OCI-LY7 (cell line): Measurements from ENCODE around the gene NSD1. TPM values are rescaled to one million over a fixed set of nuclear protein-coding genes. Genes with fewer than 3 reads are reported as not detected.

Experiments used
- BruUV-seq: library from RNA; stranded (reverse); fragments of 400-500 nt; replicated peaks from 2 replicates; lab custom pipeline; 2021; lab: Mats Ljungman, UMichigan
- CTCF ChIA-PET: fragments of 300-600 bp; sonication (Branson Sonifier 250); formaldehyde crosslinking; loops from one replicate; lab custom pipeline; 2022; ENCODE audit warnings: antibody characterized with exemption; ENCODE audit not compliant: unreplicated experiment; lab: Charles Lee
- POLR2A ChIA-PET: fragments of 300-600 bp; sonication (Branson Sonifier 250); formaldehyde crosslinking; loops from one replicate; lab custom pipeline; 2022; ENCODE audit warnings: antibody characterized with exemption; lab: Charles Lee
- DNase-seq: peaks from one replicate; pipeline ENCODE4 v3.0.0-alpha.2; 2015; ENCODE audit warnings: low spot score
- H2AFZ ChIP-seq: fragments of 200-600 bp; sonication (generic), shearing (Covaris generic); 2 replicates; pipeline ENCODE4 v1.6.1; 2014; ENCODE audit warnings: mild to moderate bottlenecking, antibody characterized with exemption, low read length, moderate library complexity
- H3K27ac ChIP-seq: fragments of 200-600 bp; sonication (generic); 2 replicates; pipeline ENCODE4 v1.5.1; 2014; ENCODE audit warnings: mixed run types, low read depth, mild to moderate bottlenecking, moderate library complexity, low read length, inconsistent platforms; ENCODE audit not compliant: poor library complexity, severe bottlenecking
- H3K36me3 ChIP-seq: fragments of 200-600 bp; sonication (generic); 2 replicates; pipeline ENCODE4 v1.6.1; 2014; ENCODE audit warnings: mild to moderate bottlenecking, antibody characterized with exemption, low read length, moderate library complexity, mixed read lengths; ENCODE audit not compliant: insufficient read depth
- H3K4me1 ChIP-seq: fragments of 200-600 bp; sonication (generic); 2 replicates; pipeline ENCODE4 v1.5.1; 2014; ENCODE audit warnings: mild to moderate bottlenecking, low read length; ENCODE audit not compliant: insufficient read depth, poor library complexity, severe bottlenecking
- H3K4me2 ChIP-seq: fragments of 200-600 bp; sonication (generic); 2 replicates; pipeline ENCODE4 v1.6.1; 2014; ENCODE audit warnings: mild to moderate bottlenecking, low read length
- H3K4me3 ChIP-seq: fragments of 200-600 bp; sonication (generic); 2 replicates; pipeline ENCODE4 v1.5.1; 2014; ENCODE audit warnings: mild to moderate bottlenecking, low read depth, low read length; ENCODE audit not compliant: poor library complexity, severe bottlenecking
- H3K79me2 ChIP-seq: fragments of 200-600 bp; sonication (generic); 2 replicates; pipeline ENCODE4 v1.6.1; 2016; ENCODE audit warnings: low read depth, mild to moderate bottlenecking, low read length, moderate library complexity, mixed read lengths; ENCODE audit not compliant: insufficient read depth
- H3K9me2 ChIP-seq: fragments of 200-600 bp; sonication (generic); 2 replicates; pipeline ENCODE4 v1.6.1; 2016; ENCODE audit warnings: mild to moderate bottlenecking, low read length, mixed read lengths; ENCODE audit not compliant: insufficient read depth
- H3K9me3 ChIP-seq: fragments of 200-600 bp; sonication (generic); 2 replicates; pipeline ENCODE4 v1.6.1; 2014; ENCODE audit warnings: mild to moderate bottlenecking, mixed run types, low read length, mixed read lengths
- H4K20me1 ChIP-seq: fragments of 200-600 bp; sonication (generic); 2 replicates; pipeline ENCODE4 v1.6.1; 2014; ENCODE audit warnings: mild to moderate bottlenecking, antibody characterized with exemption, low read length, moderate library complexity, mixed read lengths; ENCODE audit not compliant: insufficient read depth
- EZH2phosphoT487 ChIP-seq: fragments of 200-600 bp; sonication (generic); IDR thresholded peaks from 2 replicates; pipeline ENCODE4 v1.6.1; 2018; ENCODE audit warnings: low read depth, borderline replicate concordance, mild to moderate bottlenecking, mixed run types, antibody characterized with exemption, low read length, moderate library complexity, mixed read lengths
- intact Hi-C: fragments of 100-400 bp; cut with micrococcal nuclease; formaldehyde crosslinking; loops from one replicate; pipeline ENCODE4 v1.10.0; 2022; ENCODE audit not compliant: unreplicated experiment
- total RNA-seq, 2 experiments: library from RNA; depleted of rRNA in 1 of 2; stranded (reverse); fragments of >200 nt in 1 of 2; shearing (Covaris generic) in 1 of 2; gene quantifications; 2 replicates each; pipeline ENCODE4 v1.2.3, GENCODE V29; 2014 to 2022
- TF ChIP-seq, protein P1 (sequence below): fragments of 200-600 bp; sonication (generic); conservative IDR thresholded peaks from 2 replicates; pipeline ENCODE4 v1.5.1; 2014; ENCODE audit warnings: mild to moderate bottlenecking, antibody characterized with exemption, low read length, moderate library complexity, mixed read lengths

NSD1 gene
- total RNA-seq, 2 experiments from 2014 or later: 64.3 to 142 TPM

DNA sequence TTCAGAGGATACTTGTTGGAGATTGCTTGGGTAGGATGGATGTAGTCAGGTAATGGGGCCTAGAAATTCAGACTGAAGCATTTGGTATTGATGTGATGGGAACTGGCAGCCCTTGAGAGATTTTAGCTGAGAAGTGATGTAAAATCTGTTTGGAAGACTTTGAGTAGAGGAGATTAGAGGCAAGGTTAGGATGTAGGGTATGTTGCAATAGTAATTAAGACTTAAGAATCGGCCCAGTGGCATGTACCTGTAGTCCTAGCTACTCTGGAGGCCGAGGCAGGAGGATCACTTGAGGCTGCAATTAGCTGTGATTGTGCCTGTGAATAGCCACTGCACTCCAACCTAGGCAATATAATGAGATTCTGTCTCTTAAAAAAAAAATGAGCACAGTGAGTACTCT, 6.7 kb downstream of the NSD1 start:
- intact Hi-C loops: no loop called here
- no peak overlapping the region; the same call in 1 of the 2 replicates for H3K4me2 ChIP-seq
- no peak overlapping the region for H3K27ac ChIP-seq
- peaks cover 95% of the 10 kb centered on the region for H3K79me2 ChIP-seq
- BruUV-seq: TSS peak; percentile 18
- ChIA-PET POLR2A (interaction anchor here (0.6 to 1.1 kb wide), 2 partner anchors 13 to 111 kb away, joined by 3 read pairs; no protein-coding TSS in a partner anchor), CTCF (interaction anchor here (0.6 kb wide), 1 partner anchor 19 kb away, joined by 3 read pairs; no protein-coding TSS in a partner anchor)
- no peak for DNase-seq
- no peaks in the 10 kb centered on the region for H3K9me2 ChIP-seq
- no peak overlapping the region for H3K4me3 ChIP-seq
- H2AFZ ChIP-seq: no peak overlapping the region
- TF ChIP-seq EZH2phosphoT487: no peak
- TF ChIP-seq, protein P1, sequence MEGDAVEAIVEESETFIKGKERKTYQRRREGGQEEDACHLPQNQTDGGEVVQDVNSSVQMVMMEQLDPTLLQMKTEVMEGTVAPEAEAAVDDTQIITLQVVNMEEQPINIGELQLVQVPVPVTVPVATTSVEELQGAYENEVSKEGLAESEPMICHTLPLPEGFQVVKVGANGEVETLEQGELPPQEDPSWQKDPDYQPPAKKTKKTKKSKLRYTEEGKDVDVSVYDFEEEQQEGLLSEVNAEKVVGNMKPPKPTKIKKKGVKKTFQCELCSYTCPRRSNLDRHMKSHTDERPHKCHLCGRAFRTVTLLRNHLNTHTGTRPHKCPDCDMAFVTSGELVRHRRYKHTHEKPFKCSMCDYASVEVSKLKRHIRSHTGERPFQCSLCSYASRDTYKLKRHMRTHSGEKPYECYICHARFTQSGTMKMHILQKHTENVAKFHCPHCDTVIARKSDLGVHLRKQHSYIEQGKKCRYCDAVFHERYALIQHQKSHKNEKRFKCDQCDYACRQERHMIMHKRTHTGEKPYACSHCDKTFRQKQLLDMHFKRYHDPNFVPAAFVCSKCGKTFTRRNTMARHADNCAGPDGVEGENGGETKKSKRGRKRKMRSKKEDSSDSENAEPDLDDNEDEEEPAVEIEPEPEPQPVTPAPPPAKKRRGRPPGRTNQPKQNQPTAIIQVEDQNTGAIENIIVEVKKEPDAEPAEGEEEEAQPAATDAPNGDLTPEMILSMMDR: no peak
- no peaks in the 10 kb centered on the region for H4K20me1 ChIP-seq
- peaks cover 92% of the 10 kb centered on the region for H3K36me3 ChIP-seq
- peaks cover 7% of the 10 kb centered on the region; the same call in 1 of the 2 replicates for H3K9me3 ChIP-seq
- peaks cover 49% of the 10 kb centered on the region for H3K4me1 ChIP-seq

GRCh38 chr5:177141496-177141895, 7.9 kb downstream of the NSD1 start:
- Histone ChIP-seq H2AFZ (no peak overlapping the region), H3K4me3 (no peak overlapping the region), H3K4me1 (peaks cover 38% of the 10 kb centered on the region), H3K9me2 (no peaks in the 10 kb centered on the region), H3K27ac (no peak overlapping the region), H3K9me3 (peaks cover 7% of the 10 kb centered on the region; the same call in 1 of the 2 replicates), H4K20me1 (no peaks in the 10 kb centered on the region), H3K36me3 (peaks cover 92% of the 10 kb centered on the region), H3K4me2 (no peak overlapping the region), H3K79me2 (peaks cover 86% of the 10 kb centered on the region)
- intact Hi-C loops: no loop called here
- POLR2A ChIA-PET: interaction anchor here (0.6 kb wide), 1 partner anchor 123 kb away, joined by 3 read pairs; no protein-coding TSS in a partner anchor
- no TSS peak for BruUV-seq
- no peak for DNase-seq
- CTCF ChIA-PET: no interaction called here
- TF ChIP-seq, protein P1: no peak
- TF ChIP-seq EZH2phosphoT487: no peak

DNA sequence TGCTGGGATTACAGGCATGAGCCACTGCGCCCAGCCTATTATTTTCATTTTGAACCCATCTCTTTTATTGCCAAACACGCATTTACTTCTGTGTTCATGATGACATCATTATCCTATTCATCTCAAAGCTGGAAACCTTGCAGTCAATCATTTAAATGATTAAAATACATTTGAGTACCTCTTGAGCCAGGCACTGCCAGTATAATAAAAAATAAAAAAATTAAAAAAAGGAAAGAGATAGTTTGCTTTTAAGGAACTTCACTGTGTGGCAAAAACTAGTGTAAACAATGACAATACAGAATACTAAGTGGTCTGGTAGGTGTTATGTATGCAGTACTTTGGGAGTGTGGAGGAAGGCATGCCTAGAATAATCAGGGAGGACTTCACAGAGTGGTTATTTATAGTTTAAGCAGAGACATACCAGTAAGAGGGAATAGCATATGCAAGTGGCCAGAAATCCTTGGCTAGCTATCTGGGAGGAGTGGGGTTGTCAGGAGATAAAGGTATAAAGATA, 8.6 kb downstream of the NSD1 start:
- TF ChIP-seq EZH2phosphoT487: no peak
- TF ChIP-seq, protein P1: no peak
- H3K4me2 ChIP-seq: peak overlapping the region; percentile 20; the same call in 1 of the 2 replicates
- H3K4me3 ChIP-seq: no peak overlapping the region
- intact Hi-C loops: no loop called here
- ChIA-PET POLR2A (no interaction called here), CTCF (no interaction called here)
- no peaks in the 10 kb centered on the region for H3K9me2 ChIP-seq
- DNase-seq: no peak
- H3K79me2 ChIP-seq: peaks cover 84% of the 10 kb centered on the region
- peaks cover 92% of the 10 kb centered on the region for H3K36me3 ChIP-seq
- peaks cover 7% of the 10 kb centered on the region; the same call in 1 of the 2 replicates for H3K9me3 ChIP-seq
- peaks cover 31% of the 10 kb centered on the region for H3K4me1 ChIP-seq
- no TSS peak for BruUV-seq
- H4K20me1 ChIP-seq: no peaks in the 10 kb centered on the region
- no peak overlapping the region for H2AFZ ChIP-seq
- H3K27ac ChIP-seq: peak overlapping the region; percentile 3
